IPS-18a (cell line): ENCODE results near the gene KIAA0753.

Experiments
- H3K27ac ChIP-seq: one replicate; pipeline ENCODE4 v1.5.1; 2013; ENCODE audit warnings: low read length
- H3K27me3 ChIP-seq: one replicate; pipeline ENCODE4 v1.6.1; 2013; ENCODE audit warnings: mild to moderate bottlenecking, low read length; ENCODE audit not compliant: control insufficient read depth, insufficient read depth
- H3K36me3 ChIP-seq: one replicate; pipeline ENCODE4 v1.6.1; 2013; ENCODE audit warnings: low read depth, low read length; ENCODE audit not compliant: control insufficient read depth
- H3K4me1 ChIP-seq: one replicate; pipeline ENCODE4 v1.6.1; 2013; ENCODE audit warnings: low read depth, low read length; ENCODE audit not compliant: control insufficient read depth
- H3K4me3 ChIP-seq: one replicate; pipeline ENCODE4 v1.5.1; 2013; ENCODE audit warnings: low read length
- H3K9ac ChIP-seq: one replicate; pipeline ENCODE4 v1.6.1; 2013; ENCODE audit warnings: mild to moderate bottlenecking, low read length, moderate library complexity
- H3K9me3 ChIP-seq: one replicate; pipeline ENCODE4 v1.6.1; 2013; ENCODE audit warnings: low read depth, low read length; ENCODE audit not compliant: control insufficient read depth

Gene KIAA0753

DNA sequence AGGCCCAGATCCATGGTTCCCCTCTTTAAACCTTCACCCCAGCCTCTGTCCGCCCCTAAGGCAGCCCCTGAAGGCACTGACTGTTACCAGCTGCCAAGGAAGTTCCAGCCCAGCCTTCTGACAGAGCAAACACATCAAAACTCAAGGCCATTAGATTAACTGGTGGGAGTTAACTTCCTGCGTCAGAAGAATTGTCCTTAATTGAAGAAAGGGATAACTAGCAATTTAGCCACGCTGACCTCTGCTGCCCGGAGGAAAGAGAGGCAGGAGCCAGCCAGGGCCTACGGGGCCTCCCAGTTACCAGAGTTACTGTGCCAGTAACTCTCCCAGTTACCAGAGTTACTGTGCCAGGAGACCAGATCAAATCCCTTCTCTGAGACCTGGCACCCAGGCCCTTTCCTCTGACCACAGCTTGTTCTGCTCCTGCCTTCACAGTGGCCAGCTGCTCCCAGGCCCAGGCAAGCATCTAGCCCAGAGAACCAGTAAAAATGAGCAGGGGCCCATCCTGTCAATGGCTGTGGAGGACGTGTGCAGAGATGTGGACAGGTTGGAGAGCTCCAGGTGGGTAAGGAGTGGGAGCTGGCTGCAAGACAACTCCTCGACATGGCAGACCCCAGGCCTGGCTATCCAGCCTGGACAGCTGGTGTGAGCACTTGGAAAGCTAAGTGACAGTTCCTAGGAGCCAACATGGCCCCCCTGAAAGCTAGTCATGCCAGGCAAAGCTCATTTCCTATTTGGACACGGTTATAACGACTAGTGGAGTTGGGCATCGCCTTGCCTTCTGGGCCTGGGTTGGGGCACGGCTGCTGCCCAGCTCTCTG lies 81.4 kb downstream of the KIAA0753 start:
- Histone ChIP-seq H3K36me3 (no peaks in the 10 kb centered on the region), H3K4me3 (no peak overlapping the region), H3K27ac (no peak overlapping the region), H3K4me1 (peaks cover 9% of the 10 kb centered on the region), H3K9ac (no peak overlapping the region), H3K9me3 (no peaks in the 10 kb centered on the region), H3K27me3 (peaks cover 40% of the 10 kb centered on the region)

- Histone ChIP-seq H3K4me1 (peaks cover 9% of the 10 kb centered on the region), H3K9ac (no peak overlapping the region), H3K4me3 (no peak overlapping the region), H3K36me3 (no peaks in the 10 kb centered on the region), H3K27me3 (peaks cover 49% of the 10 kb centered on the region), H3K9me3 (no peaks in the 10 kb centered on the region), H3K27ac (no peak overlapping the region)
These were observed 82.2 kb downstream of the KIAA0753 start for GRCh38 chr17:6558276-6558675.

GRCh38 chr17:6557040-6557438 lies 83.5 kb downstream of the KIAA0753 start:
- H3K27ac ChIP-seq = no peak overlapping the region
- H3K4me1 ChIP-seq = peaks cover 9% of the 10 kb centered on the region
- peak overlapping the region; percentile 66 for H3K4me3 ChIP-seq
- no peaks in the 10 kb centered on the region for H3K9me3 ChIP-seq
- no peak overlapping the region for H3K9ac ChIP-seq
- H3K27me3 ChIP-seq = peaks cover 50% of the 10 kb centered on the region
- no peaks in the 10 kb centered on the region for H3K36me3 ChIP-seq

GRCh38 chr17:6556121-6557039 lies 84.1 kb downstream of the KIAA0753 start, which contains the start of gene PITPNM3:
PITPNM3 (minus strand) TSS chr17:6556555; CDS start chr17:6556406, 149 bp downstream.
- peaks cover 9% of the 10 kb centered on the region for H3K4me1 ChIP-seq
- no peaks in the 10 kb centered on the region for H3K9me3 ChIP-seq
- peak within 1 kb of the TSS; percentile 70 for H3K4me3 ChIP-seq
- no peak within 1 kb of the TSS for H3K27ac ChIP-seq
- no peaks in the 10 kb centered on the region for H3K36me3 ChIP-seq
- no peak within 1 kb of the TSS for H3K9ac ChIP-seq
- H3K27me3 ChIP-seq = peaks cover 50% of the 10 kb centered on the region

GRCh38 chr17:6555331-6556120 lies 85.0 kb downstream of the KIAA0753 start:
- Histone ChIP-seq H3K27ac (no peak overlapping the region), H3K9me3 (no peaks in the 10 kb centered on the region), H3K27me3 (peaks cover 50% of the 10 kb centered on the region), H3K9ac (no peak overlapping the region), H3K36me3 (no peaks in the 10 kb centered on the region), H3K4me1 (peaks cover 9% of the 10 kb centered on the region), H3K4me3 (peak overlapping the region; percentile 70)

- Histone ChIP-seq H3K4me3 (peak overlapping the region; percentile 70), H3K36me3 (no peaks in the 10 kb centered on the region), H3K27ac (no peak overlapping the region), H3K4me1 (peaks cover 9% of the 10 kb centered on the region), H3K27me3 (peaks cover 50% of the 10 kb centered on the region), H3K9ac (no peak overlapping the region), H3K9me3 (no peaks in the 10 kb centered on the region)
These were observed 85.6 kb downstream of the KIAA0753 start for GRCh38 chr17:6554871-6555330.

DNA sequence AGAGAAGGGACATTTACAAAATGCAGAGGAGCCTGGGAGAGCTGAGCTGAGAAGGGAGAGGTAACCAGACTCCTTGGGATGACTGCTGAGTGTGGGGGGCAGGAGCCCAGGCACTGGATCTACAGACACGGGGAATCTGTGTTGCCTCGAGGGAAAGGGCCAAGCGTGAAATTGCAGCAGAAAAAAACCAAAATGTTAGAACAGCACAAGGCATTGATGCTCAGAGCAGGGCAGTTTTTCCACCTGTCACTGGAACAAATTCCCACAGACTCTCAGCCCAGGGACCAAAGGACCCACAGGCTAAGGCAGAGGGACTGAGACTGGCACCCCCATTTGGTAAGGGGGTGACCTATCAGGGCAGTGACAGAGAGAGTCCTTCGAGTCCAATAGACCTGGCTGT lies 86.2 kb downstream of the KIAA0753 start:
- Histone ChIP-seq H3K27me3 (peaks cover 50% of the 10 kb centered on the region), H3K27ac (no peak overlapping the region), H3K9me3 (no peaks in the 10 kb centered on the region), H3K9ac (no peak overlapping the region), H3K36me3 (no peaks in the 10 kb centered on the region), H3K4me1 (peaks cover 9% of the 10 kb centered on the region), H3K4me3 (no peak overlapping the region)

- no peak overlapping the region for H3K27ac ChIP-seq
- H3K4me1 ChIP-seq = peaks cover 7% of the 10 kb centered on the region
These were observed 88.5 kb downstream of the KIAA0753 start for GRCh38 chr17:6551869-6552531.

DNA sequence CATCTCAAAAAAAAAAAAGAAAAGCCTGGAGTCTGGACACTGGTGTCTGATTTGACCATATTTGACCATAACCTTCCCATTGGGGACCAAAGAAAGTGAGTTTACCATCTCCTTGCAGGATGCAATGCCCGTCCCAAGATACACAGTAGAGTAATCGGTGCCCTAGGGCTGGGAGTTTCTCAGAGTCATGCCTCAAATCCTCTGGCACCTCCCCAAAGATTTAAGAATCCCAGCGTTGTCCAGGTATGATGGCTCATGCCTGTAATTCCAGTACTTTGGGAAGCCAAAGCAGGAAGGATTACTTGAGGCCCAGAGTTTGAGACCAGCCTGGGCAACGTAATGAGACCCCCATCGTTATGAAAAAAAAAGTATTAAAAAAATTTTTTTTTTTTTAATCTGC lies 89.2 kb downstream of the KIAA0753 start:
- H3K9ac ChIP-seq = no peak overlapping the region
- H3K4me3 ChIP-seq = no peak overlapping the region
- no peak overlapping the region for H3K27ac ChIP-seq
- peaks cover 28% of the 10 kb centered on the region for H3K27me3 ChIP-seq
- H3K4me1 ChIP-seq = peaks cover 5% of the 10 kb centered on the region
- no peaks in the 10 kb centered on the region for H3K36me3 ChIP-seq
- no peaks in the 10 kb centered on the region for H3K9me3 ChIP-seq

More at GRCh38 chr17:6551869-6552531, 88.5 kb downstream of the KIAA0753 start:
- no peaks in the 10 kb centered on the region for H3K36me3 ChIP-seq
- no peak overlapping the region for H3K4me3 ChIP-seq
- no peak overlapping the region for H3K9ac ChIP-seq
- H3K9me3 ChIP-seq = no peaks in the 10 kb centered on the region
- H3K27me3 ChIP-seq = peaks cover 33% of the 10 kb centered on the region

DNA sequence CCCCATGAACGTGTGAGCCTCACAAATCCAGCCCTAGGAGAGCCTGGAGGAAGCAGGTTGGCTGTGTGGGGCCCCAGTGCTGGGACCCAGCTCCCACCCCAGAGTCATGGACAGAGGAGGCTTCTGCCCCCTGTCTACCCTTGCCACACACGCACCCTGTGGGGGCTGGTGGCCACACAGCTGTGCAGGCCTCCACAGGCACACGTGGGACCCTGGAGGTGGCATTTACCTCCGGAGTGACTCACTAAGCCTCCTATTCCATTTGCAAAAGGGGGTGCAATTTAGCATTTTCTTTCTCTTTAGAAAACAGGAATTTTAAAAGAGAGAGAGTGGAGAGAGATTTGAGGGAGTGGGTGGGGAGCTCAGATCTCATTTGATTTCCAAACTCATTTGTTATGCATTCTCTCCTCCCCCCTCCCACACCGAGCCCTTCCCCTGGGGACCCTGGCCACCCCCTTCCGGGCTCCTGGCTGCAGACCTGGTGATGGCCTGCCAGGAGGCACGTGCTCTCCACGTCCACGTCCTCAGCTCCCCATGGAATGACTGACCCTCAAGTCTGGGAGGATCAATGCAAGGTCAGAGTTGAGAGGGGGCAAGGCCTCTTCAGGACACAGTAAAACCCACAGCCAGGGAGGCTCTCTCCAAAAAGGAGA lies 91.0 kb downstream of the KIAA0753 start:
- Histone ChIP-seq H3K4me1 (peaks cover 2% of the 10 kb centered on the region), H3K9me3 (no peaks in the 10 kb centered on the region), H3K27me3 (peaks cover 13% of the 10 kb centered on the region), H3K9ac (no peak overlapping the region), H3K27ac (no peak overlapping the region), H3K36me3 (no peaks in the 10 kb centered on the region), H3K4me3 (no peak overlapping the region)
